B cell (primary cell): Measurements from ENCODE around the gene TSSK2. TPM values are rescaled to one million over a fixed set of nuclear protein-coding genes. Genes with fewer than 3 reads are reported as not detected.

ENCODE experiments used
- ATAC-seq: fragments of 200-7000 bp; cut with Tn5 transposase; one replicate; pipeline ENCODE4 v1.10.0; 2021; ENCODE audit warnings: low read depth, mild to moderate bottlenecking, moderate number of reproducible peaks, moderate library complexity
- CTCF ChIA-PET: fragments of 350-600 bp; sonication (Branson Sonifier 250); formaldehyde crosslinking; loops from one replicate; lab custom pipeline; 2021; ENCODE audit warnings: antibody characterized with exemption, inconsistent platforms; lab: Charles Lee
- POLR2A ChIA-PET: fragments of 350-600 bp; sonication (Branson Sonifier 250); formaldehyde crosslinking; loops from one replicate; lab custom pipeline; 2021; ENCODE audit warnings: antibody characterized with exemption; lab: Charles Lee
- DNase-seq: peaks from one replicate; pipeline ENCODE4 v3.0.0; 2013
- H2AFZ ChIP-seq: 2 replicates; pipeline ENCODE4 v1.6.1; 2012; ENCODE audit warnings: mild to moderate bottlenecking, low read depth, low read length; ENCODE audit not compliant: insufficient read depth, poor library complexity, severe bottlenecking
- H3K27ac ChIP-seq, 2 donors: 1 replicate in 1 of 2; 2 replicates in 1 of 2; pipeline ENCODE4 v1.5.1; 2012 to 2013; ENCODE audit warnings: low read length in 2 of 2, mild to moderate bottlenecking in 2 of 2, moderate library complexity in 1 of 2
- H3K27me3 ChIP-seq, 4 experiments: fragments of 200-600 bp in 1 of 4; sonication (generic) in 1 of 4; replicated peaks in 1 of 4; 1 replicate in 2 of 4; 2 replicates in 2 of 4; pipeline versions ENCODE4 v1.6.1 to v1.7.0; 2013 to 2016; ENCODE audit warnings: low read length in 3 of 4, mild to moderate bottlenecking in 2 of 4, mixed read lengths in 1 of 4, moderate library complexity in 1 of 4; ENCODE audit not compliant: insufficient read depth in 4 of 4, control insufficient read depth in 3 of 4; ENCODE audit errors: control extremely low read depth in 1 of 4
- H3K36me3 ChIP-seq, 2 experiments: replicated peaks in 1 of 2; 1 replicate in 1 of 2; 2 replicates in 1 of 2; pipeline versions ENCODE4 v1.6.1 to v1.7.1; 2013; ENCODE audit warnings: low read length in 1 of 2; ENCODE audit not compliant: insufficient read depth in 2 of 2, control insufficient read depth in 1 of 2; ENCODE audit errors: control extremely low read depth in 1 of 2, extremely low read depth in 1 of 2
- H3K4me1 ChIP-seq, 2 donors: fragments of 200-600 bp in 1 of 2; sonication (generic) in 1 of 2; 1 replicate in 1 of 2; 2 replicates in 1 of 2; pipeline versions ENCODE4 v1.5.1 to v1.6.1; 2013 to 2017; ENCODE audit warnings: low read length in 2 of 2; ENCODE audit not compliant: control insufficient read depth in 2 of 2, insufficient read depth in 2 of 2
- H3K4me2 ChIP-seq: replicated peaks from 2 replicates; pipeline ENCODE3; 2012; ENCODE audit warnings: mild to moderate bottlenecking, low read depth, low read length; ENCODE audit not compliant: poor library complexity, severe bottlenecking
- H3K4me3 ChIP-seq, 5 experiments: fragments of 200-600 bp in 1 of 5; sonication (generic) in 1 of 5; 1 replicate in 3 of 5; 2 replicates in 2 of 5; pipeline versions ENCODE4 v1.5.1 to v1.7.0; 2011 to 2016; ENCODE audit warnings: low read length in 4 of 5, mild to moderate bottlenecking in 4 of 5, low read depth in 2 of 5, control low read depth in 1 of 5, moderate library complexity in 1 of 5; ENCODE audit not compliant: insufficient read depth in 1 of 5; ENCODE audit errors: control extremely low read depth in 1 of 5, extremely low read depth in 1 of 5
- H3K79me2 ChIP-seq: fragments of 200-600 bp; sonication (generic); one replicate; pipeline ENCODE4 v1.6.0; 2016; ENCODE audit warnings: low read length; ENCODE audit not compliant: control insufficient read depth, insufficient read depth
- H3K9ac ChIP-seq: fragments of 200-600 bp; sonication (generic); 2 replicates; pipeline ENCODE4 v1.6.1; 2017; ENCODE audit warnings: mild to moderate bottlenecking, low read length, moderate library complexity
- H3K9me3 ChIP-seq, 3 donors: one replicate each; pipeline versions ENCODE4 v1.6.1 to v1.7.1; 2013; ENCODE audit warnings: low read length in 2 of 3; ENCODE audit not compliant: control insufficient read depth in 2 of 3, insufficient read depth in 1 of 3; ENCODE audit errors: control extremely low read depth in 1 of 3
- H4K20me1 ChIP-seq: 2 replicates; pipeline ENCODE4 v1.6.0; 2012; ENCODE audit warnings: mild to moderate bottlenecking, low read length; ENCODE audit not compliant: insufficient read depth, control insufficient read depth, poor library complexity, severe bottlenecking
- H3K27ac Mint-ChIP-seq: one replicate; pipeline ENCODE4 v1.8.0; 2021; ENCODE audit warnings: mixed read lengths
- H3K27me3 Mint-ChIP-seq: one replicate; pipeline ENCODE4 v1.8.0; 2021; ENCODE audit warnings: mixed read lengths
- H3K4me1 Mint-ChIP-seq: one replicate; pipeline ENCODE4 v1.8.0; 2021; ENCODE audit warnings: mixed read lengths
- H3K4me3 Mint-ChIP-seq: one replicate; pipeline ENCODE4 v1.8.0; 2021; ENCODE audit warnings: mixed read lengths
- H3K9me3 Mint-ChIP-seq: one replicate; pipeline ENCODE4 v1.8.0; 2022; ENCODE audit warnings: mixed read lengths; ENCODE audit not compliant: insufficient read depth
- CTCF ChIP-seq: fragments of 200-600 bp; IDR thresholded peaks from one replicate; pipeline ENCODE4 v1.8.0; 2022; ENCODE audit warnings: antibody characterized with exemption, mild to moderate bottlenecking
- EZH2 ChIP-seq: IDR thresholded peaks from 2 replicates; pipeline ENCODE4 v1.6.1; 2012; ENCODE audit warnings: borderline replicate concordance, low read depth, mild to moderate bottlenecking, moderate library complexity, low read length; ENCODE audit not compliant: insufficient read depth, poor library complexity, severe bottlenecking
- WGBS: methylation state at CpG from one replicate; pipeline ENCODE4 v1.1.5; 2013; ENCODE audit warnings: missing lambda C conversion rate; ENCODE audit not compliant: insufficient coverage; 5-methylcytosine and 5-hydroxymethylcytosine counted together
- intact Hi-C: fragments of 100-400 bp; cut with micrococcal nuclease; formaldehyde crosslinking; loops from one replicate; pipeline ENCODE4 v1.10.0; 2022
- polyA plus RNA-seq: library from polyadenylated mRNA; depleted of rRNA; stranded (reverse); fragments of >200 nt; gene quantifications from 2 replicates; pipeline ENCODE4 v1.2.3, GENCODE V29; 2012
- total RNA-seq, 2 donors: library from RNA; stranded (reverse); fragments of 120-200 nt in 1 of 2; gene quantifications; 1 replicate in 1 of 2; 2 replicates in 1 of 2; pipeline versions ENCODE4 v1.2.3 to v1.2.4, GENCODE V29; 2013 to 2022

TSSK2 gene
- total and polyA plus RNA-seq, 2 donors (not counting 1 experiment from before 2014, with no cell fraction given): 0.15 TPM; not detected in 1

GRCh38 chr22:19168088-19168890 lies 37.2 kb downstream of the TSSK2 start:
- intact Hi-C loops: no loop called here
- Histone ChIP-seq H3K79me2 (peaks cover 37% of the 10 kb centered on the region), H3K27ac (no peak overlapping the region), H3K9ac (no peak overlapping the region), H3K36me3 (no peaks in the 10 kb centered on the region), H4K20me1 (peaks cover 8% of the 10 kb centered on the region), H2AFZ (no peak overlapping the region), H3K4me1 (peaks cover 39 to 43% of the 10 kb centered on the region in 2 donors), H3K27me3 (peaks cover 0 to 46% (median 25%) of the 10 kb centered on the region in 4 experiments), H3K9me3 (peaks cover 0 to 22% (median 3%) of the 10 kb centered on the region in 3 donors), H3K4me2 (no peak overlapping the region), H3K4me3 (no peak overlapping the region)
- DNase-seq: peak; percentile 16
- Mint-ChIP-seq H3K27me3 (peaks cover 29% of the 10 kb centered on the region), H3K4me1 (peaks cover 38% of the 10 kb centered on the region), H3K27ac (no peak overlapping the region), H3K9me3 (peaks cover 2% of the 10 kb centered on the region), H3K4me3 (peak overlapping the region; percentile 60)
- ATAC-seq: no peak
- ChIA-PET POLR2A (no interaction called here), CTCF (interaction anchor here (0.7 kb wide), 1 partner anchor 318 kb away, joined by 3 read pairs; no protein-coding TSS in a partner anchor)
- 82% methylated on average over 17 of the region's 17 CpGs for WGBS
- TF ChIP-seq CTCF (no peak), EZH2 (no peak)
